HG03457 (cell line): ENCODE data around the gene SLAIN2.
"Not testable (repeated sequence)": the region's sequence is repeated elsewhere in the genome, so short reads cannot be mapped to it uniquely, and the experiment has no call there.

ENCODE experiments used
- ATAC-seq: cut with Tn5 transposase; IDR thresholded peaks from one replicate; pipeline ENCODE4 v1.9.1; 2021; ENCODE audit warnings: moderate number of reproducible peaks; ENCODE audit not compliant: unreplicated experiment

Gene SLAIN2

DNA sequence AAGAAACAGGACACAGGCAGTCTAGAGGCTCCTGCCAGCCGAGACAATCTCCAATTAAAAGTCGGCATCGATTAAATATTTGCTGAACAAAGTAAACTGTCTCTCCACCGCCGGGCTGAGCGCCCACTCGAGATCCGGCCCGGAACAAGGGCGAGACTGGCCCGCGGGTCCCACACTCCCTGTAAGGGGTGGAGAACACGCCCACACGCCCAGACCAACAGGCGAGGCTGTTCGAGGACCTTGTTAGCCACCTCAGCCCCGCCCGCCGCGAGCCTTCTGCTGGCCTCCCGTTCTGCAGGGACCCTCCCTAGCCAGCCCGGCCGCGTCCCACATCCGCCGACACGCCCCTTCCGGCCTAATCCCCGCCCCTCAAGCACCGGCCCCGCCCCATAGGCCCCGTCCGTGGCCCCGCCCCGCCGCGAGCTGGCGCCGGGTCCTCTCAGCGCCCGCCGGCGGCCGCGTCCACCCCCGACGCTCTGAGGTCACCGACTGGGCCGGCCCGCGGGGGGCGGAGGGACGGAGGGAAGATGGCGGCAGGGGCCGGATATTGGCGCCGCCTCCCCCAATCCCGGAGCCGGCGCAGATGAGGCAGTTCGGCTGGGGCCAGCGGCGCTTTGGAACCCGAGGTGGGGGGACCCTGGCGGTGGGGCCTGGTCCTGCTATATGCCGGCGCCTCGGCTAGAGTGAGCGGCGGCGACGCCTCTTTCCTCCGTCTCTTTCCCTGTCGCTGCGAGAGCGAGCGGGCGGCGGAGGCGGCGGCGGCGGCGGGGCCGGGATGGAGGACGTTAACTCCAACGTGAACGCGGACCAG lies at the start of gene SLAIN2:
TSS of gene SLAIN2 (plus strand) at position 565 of the 811 bp plus-strand sequence. CDS start at position 776, 211 bp downstream.
- ATAC-seq: peak; percentile 87

DNA sequence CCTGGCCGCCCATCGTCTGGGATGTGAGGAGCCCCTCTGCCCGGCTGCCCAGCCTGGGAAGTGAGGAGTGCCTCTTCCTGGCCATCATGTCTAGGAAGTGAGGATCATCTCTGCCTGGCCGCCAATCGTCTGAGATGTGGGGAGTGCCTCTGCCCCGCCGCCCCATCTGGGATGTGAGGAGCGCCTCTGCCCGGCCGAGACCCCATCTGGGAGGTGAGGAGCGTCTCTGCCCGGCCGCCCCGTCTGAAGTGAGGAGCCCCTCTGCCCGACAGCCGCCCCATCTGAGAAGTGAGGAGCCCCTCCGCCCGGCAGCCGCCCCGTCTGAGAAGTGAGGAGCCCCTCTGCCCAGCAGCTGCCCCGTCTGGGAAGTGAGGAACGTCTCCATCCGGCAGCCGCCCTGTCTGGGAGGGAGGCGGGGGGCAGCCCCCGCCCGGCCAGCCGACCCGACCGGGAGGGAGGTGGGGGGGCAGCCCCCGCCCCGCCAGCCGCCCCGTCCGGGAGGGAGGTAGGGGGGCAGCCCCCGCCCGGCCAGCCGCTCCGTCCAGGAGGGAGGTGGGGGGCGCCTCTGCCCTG lies 49.0 kb upstream of the SLAIN2 start:
- not testable (repeated sequence) for ATAC-seq

DNA sequence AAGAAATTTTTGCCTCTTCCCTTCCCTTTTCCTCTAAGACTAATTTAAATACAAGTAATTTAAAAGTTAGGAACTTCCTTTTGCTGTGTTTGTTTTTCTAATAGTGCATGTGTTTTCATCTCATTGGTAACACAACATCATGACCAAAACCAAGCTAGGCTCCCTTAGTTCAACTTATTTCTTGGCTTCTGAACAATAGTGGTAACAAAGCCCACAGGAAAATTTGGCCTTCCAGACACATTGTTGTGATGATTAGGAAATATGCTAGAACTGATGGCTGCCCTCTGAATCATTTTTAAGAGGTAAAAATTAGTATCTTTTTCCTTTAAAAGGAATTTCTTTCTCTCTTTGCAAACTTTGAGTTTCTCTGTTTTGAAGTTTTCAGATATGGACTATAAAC lies 46.2 kb upstream of the SLAIN2 start:
- ATAC-seq: no peak

DNA sequence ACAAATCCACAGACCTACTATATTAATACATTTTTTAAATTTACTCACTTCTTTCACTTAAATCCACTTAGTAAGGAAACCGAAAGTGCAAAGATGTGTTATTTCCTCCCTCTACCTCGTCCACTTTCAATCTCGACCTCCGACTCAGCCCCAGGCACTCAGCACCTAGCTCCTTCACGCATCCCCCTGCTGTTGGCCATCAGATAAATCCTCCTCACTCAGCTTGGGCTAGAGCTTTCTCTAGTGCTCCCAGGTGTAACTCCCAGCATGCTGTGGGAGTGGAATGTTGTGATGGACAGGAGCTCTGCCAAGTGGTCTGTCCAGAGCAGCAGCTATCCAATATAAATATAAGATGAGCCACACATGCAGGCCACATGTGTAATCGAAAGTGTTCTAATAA lies 45.0 kb upstream of the SLAIN2 start:
- ATAC-seq: peak; percentile 77

DNA sequence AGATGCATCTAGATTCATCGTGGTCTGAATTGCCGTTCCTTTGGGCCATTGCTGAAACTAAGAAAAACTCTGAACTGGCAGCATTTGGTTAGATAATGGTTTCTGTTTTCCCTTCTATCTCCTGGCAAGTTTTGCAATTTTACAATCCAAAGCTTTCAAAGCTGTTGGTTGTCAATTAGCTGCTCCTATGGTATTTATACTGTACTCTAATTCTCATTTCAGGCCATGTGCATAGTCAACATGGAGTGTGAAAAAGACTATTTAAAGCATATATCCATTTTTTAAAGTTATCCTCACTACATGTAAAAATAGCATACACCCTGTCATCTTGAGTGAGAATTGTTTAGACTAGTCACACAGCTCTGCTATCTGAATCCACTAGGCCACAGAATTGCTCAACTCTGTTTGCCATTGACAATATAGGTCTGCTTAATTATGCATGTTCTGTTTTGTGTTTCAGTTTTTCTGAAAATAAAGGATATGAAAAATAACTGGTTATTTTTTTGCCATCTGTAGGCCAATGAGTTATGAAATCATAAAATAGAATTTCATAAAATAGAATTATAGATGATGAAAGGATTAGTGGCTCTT lies 44.0 kb upstream of the SLAIN2 start:
- ATAC-seq: no peak

DNA sequence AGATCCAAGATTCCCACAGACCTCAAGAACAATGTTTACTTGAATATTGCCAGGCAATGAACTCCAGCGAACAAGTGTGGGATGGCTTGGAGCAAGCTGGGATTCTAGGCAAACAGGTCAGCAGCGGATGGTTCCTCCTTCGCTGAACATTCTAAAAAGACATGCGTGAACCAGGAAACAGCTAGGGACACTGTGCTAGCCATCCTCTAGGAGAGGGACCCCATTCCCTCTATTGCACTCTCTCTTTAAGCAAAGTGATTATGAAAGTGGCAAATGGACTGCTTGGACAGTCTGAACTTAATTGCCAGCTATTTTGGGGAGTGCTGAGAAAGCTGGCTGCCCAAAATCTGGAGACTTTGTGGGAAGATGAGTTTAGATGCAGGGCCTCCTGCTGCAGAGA lies 41.8 kb upstream of the SLAIN2 start:
- no peak for ATAC-seq

DNA sequence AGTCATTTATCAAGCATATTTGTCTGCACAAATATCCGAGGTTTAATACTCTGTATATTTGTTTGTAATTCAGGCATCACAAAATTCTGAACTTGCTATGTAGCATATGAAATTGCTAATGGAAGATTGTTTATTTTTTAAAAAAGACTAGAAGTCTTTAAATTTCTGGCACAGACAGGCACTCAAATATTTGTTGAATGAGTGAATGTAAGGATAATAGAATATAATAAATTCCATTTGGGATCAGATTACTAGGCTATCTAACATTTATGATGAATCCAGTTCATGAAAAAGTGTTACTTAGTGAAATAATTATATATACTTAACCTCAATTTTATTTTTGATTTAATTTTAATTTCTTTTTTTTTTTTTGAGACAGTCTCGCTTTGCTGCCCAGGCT lies 41.3 kb upstream of the SLAIN2 start:
- no peak for ATAC-seq

DNA sequence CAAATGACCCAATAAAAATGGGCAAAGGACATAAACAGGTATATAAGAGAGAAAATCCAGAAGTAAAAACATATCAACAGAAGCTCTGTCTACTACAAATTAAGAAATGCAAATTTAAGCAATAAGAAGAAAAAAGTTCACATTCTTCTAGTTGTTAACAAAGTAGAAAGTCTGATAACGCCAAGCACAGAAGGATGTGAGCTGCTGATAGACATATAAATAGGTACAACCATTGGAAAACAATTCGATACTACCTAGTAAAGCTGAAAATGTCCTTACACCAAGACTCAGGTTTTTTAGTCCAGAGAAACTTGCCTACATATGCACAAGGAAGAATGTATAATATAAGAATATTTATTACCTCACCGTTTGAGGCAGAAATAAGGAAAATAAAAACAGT lies 35.8 kb upstream of the SLAIN2 start:
- no peak for ATAC-seq

DNA sequence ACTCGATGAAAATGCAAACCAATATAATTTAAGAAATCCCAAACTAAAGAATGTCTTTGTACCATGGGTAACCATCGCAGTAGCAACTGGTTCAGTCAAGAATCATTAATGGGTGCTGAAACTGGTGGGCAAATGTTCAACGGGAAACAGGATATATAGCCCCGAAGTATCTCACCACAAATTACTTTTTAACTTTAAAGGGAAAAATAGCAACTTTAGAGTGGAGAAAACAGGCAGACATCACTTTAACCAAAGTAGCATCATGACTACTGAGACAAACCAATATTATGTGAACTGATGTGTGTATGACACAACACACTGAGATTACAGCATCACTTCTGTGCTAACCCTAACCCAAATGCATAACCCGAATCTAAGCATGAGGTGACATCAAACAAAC lies 33.8 kb upstream of the SLAIN2 start:
- ATAC-seq: peak; percentile 75

DNA sequence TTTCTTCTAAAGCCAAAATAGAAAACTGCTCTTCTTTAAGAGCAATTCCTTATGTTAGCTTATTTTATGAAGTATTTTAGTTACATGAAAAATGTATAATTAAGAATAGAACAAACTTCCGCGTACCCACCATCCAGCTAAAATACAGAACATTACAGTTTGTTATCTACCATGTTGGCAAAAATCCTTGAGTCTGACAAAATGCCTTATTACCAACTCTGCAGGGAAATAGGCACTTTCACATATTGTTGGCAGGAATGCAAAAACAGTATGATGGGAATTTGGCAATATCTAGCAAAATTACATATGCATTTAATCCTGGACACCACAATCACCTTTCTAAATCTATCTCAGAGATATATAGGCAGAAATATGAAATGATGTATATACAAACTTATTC lies 32.4 kb upstream of the SLAIN2 start:
- no peak for ATAC-seq

DNA sequence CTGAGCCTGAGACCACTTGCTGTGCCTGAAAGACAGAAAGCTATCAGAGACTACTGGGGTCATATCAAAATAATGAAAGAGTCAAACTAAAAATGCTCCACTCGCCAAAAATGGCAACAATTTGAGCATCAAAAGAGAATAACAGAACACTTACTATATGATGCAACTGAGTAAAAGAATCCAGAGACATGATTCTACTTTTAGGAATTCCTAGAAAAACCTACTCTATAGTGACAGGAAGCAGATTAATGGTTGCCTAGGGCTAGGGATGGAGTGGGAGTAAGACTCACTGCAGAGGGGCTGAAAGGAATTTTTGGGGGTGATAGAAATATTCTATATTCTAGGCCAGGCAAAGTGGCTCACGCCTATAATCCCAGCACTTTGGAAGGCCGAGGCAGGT lies 29.4 kb upstream of the SLAIN2 start:
- no peak for ATAC-seq

DNA sequence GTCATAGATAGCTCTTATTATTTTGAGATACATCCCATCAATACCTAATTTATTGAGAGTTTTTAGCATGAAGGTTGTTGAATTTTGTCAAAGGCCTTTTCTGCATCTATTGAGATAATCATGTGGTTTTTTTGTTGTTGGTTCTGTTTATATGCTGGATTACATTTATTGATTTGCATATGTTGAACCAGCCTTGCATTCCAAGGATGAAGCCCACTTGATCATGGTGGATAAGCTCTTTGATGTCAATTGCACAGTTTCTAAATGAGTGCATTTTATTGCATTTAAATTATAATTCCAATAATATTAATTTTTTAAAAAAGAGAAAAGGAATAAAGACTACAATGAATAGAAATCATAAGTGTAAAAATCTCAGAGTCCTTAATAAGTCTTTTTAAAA lies 26.6 kb upstream of the SLAIN2 start:
- ATAC-seq: not testable (repeated sequence)

DNA sequence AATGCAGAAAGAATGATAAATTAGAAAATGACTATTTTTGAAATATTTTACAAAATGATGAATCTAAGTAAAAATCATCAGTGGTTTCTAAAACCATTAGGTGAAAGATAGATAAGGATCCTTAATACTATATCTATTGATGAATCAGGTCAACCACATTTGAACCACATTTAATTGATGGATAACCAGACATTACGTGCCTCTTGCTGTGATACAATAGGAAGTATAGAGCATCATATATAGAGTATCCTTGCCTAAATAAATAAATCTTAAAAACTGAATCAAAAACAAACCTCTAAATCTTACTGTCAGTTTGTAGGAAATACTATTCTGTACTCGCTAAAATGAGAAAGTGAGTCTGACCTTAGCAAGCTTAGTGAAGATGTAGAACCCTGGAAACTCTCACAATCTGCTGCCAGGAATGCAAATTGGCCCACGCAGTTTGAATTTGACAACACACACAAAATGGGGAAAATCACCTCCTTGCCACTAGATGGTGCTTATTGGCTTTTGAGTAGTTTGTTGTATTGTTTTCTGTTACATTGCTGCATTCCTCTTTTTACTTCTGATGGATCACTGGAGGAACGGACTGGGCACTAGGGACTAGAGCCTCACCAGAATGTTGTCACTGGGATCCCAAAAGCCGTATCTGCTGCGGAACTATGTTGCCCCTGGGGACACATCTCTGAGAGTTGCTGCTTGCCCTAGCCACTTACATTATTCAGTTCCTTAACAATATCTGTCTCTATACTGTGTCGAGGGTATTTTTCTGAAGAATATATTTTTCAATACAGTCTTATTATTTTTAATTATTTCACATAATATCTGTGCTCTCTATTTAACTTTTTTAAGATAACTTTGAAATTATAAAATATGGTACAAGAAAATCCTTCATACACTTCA lies 25.4 kb upstream of the SLAIN2 start:
- ATAC-seq: peak; percentile 74

DNA sequence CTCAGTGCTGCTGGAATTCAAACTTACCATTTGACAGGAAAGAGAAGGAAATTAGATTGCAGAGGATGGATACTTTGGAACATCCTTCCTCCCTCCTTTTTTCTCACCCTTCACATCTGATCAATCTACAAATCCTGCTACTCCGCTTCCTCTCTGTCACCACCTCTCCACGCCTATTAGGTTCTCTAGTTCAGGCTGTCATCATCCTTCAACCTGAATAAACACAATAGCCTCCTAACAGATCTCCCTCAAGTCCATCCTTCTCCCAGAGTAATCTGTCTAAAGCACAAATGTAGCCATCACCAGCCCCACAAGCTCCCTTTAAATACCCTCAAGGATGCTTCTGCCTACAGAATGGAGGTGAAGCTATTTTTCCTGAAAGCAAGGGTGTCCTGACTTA lies 20.0 kb upstream of the SLAIN2 start:
- no peak for ATAC-seq

DNA sequence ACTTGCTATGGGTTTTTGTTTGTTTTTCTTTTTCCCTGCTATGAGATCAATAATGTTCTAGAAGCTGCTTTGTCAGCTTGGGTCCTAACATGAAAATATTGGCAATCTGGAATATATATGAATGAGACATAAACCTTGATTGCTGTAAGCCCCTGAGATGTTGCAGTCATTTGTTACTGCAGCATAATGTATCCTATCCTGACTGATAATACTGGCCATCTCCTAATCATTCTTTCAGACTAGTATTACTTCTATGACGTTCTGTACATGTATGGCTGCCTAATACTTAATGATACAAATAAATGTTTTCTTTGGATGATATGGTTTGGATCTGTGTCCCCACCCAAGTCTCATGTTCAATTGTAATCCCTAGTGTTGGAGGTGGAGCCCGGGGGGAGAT lies 19.3 kb upstream of the SLAIN2 start:
- ATAC-seq: no peak

DNA sequence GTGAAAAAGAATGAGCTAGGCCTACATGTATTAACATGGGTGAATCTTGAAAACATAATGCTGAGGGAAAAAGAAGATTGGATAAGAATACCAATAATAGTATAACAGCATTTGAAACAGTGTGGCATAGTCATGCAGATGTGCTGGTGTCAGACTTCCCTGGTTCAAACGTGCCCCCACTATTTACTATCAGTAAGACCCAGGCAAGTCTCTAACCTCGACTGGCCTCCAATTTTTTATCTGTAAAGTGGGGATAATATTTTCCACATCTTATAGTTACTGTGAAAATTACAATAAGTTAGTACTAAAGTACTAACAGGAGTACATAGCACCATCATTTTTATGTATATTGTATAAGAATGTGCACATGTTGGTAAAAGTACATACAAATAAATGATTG lies 17.0 kb upstream of the SLAIN2 start:
- ATAC-seq: no peak

DNA sequence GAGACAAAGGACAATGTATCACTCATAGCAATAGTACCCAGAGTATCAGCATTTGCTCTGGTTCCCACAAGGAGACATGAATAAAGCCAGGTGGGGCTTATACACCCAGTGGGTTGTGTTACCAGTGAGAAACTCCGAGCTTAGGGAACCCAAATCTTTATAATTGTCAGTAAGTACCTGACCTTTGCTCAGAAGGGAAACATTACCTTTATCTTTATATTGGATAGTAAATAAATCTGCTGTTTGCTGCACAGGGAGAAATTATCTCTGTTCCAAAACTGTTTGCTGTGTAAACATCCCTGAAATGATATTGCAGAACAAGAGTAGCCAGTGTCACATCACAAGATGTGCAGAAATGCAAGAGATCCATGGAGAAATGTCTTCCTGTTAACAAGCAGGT lies 12.1 kb upstream of the SLAIN2 start:
- no peak for ATAC-seq

DNA sequence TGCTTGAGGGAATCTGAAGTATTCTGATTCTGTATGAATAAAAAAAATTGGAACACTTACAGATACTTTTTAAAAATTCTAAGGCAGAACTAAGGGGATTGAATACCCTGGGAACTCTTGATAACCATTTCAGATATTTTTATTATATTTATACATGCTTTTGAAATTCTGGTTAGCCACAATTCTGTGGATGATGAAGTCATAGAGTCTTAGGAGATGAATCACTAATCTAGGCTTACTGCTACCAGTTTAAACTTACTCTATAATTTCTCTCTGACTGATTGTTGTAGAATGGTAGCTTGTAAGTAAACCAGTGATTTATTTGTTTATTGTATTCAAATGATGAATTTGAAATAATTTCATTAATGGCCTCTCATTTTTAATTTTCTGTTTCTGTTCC lies 11.4 kb upstream of the SLAIN2 start:
- ATAC-seq: no peak

DNA sequence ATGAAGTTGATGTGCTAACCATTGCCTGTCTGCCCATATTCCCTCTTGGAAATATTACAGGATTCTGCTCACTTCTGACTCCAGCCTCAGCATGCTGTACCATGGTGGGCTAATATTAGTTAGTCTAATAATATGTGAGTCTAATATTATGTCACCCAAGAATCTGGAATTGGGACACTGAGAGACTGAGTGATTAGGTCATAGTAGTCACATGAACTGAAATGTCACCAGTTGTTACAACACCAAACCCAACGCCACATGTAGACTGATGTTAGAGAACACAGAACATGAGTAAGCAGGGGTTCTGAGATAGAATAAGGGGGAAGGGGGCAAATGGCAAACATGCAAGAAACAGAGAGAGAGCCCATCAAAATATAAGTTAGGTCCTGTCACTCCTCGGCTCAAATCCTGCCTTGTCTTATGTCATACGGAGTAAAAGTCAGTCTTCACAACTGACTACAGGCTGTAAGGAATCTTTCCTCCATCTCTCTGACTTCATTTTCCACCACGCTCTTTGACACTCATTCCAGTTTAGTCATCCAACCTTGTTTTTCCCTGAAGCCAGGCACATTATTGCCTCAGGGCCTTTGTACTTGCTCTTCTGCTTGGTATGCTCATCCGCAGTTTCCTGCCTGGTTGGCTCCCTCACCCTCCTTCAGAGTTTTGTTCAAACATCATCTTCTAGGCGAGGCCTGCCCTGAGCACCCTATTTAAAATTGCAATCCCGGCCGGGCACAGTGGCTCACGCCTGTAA lies 9.6 kb upstream of the SLAIN2 start:
- no peak for ATAC-seq

DNA sequence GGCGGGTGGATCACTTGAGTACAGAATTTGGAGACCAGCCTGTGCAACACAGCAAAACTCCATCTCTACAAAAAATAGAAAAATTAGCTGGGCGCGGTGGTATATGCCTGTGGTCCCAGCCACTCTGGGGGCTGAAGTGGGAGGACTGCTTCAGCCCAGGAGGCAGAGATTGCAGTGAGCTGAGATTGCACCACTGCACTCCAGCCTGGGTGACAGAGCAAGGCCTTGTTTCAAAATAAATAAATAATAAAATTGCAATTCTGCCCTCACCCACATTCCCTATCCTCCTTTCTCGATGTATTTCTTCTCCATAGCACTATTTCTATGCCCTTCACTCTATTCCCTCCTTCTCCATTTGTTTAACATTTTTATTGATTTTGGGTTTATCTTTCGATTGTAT lies 8.7 kb upstream of the SLAIN2 start:
- no peak for ATAC-seq

DNA sequence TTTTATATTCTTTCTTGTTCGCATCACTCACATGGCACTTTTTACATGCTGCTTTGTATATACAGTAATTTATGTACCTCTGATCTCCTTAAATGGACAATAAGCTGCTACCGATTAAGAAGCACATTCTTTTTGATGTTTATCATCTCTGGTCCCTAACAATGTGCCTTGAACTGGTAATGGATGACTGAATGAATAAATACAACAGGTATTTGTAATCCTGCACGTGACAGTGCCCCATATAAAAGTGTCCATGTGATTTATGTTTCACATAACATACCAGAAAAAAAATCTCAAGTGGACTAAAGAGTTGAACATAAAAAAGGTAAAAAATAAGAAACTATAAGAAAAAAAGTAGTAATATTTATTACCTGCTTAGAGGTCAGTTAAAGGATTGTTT lies 7.7 kb upstream of the SLAIN2 start:
- no peak for ATAC-seq
